ENCODE measurements around the gene OPRD1.
"Not testable (repeated sequence)": the region's sequence is repeated elsewhere in the genome, so short reads cannot be mapped to it uniquely, and the experiment has no call there.

OPRD1 gene

GRCh38 chr1:28803051-28803450 is 8.9 kb upstream of the OPRD1 start:
- no peak for DNase-seq

GRCh38 chr1:28803662-28804061 is 8.3 kb upstream of the OPRD1 start:
- DNase-seq: no peak

GRCh38 chr1:28804071-28804470 is 7.9 kb upstream of the OPRD1 start:
- no peak for DNase-seq

- no peak for DNase-seq
These were observed 4.9 kb upstream of the OPRD1 start for GRCh38 chr1:28807046-28807445.

- DNase-seq: no peak
These were observed 4.0 kb upstream of the OPRD1 start for GRCh38 chr1:28807986-28808385.

GRCh38 chr1:28811369-28811765 is 603 bp upstream of the OPRD1 start:
- DNase-seq: no peak

- DNase-seq: no peak
These were observed 899 bp downstream of the OPRD1 start for GRCh38 chr1:28812669-28813468.

GRCh38 chr1:28813931-28814465 is 2.0 kb downstream of the OPRD1 start:
- DNase-seq: no peak

- no peak for DNase-seq
These were observed 3.7 kb downstream of the OPRD1 start for GRCh38 chr1:28815533-28816185.

- DNase-seq: no peak
These were observed 5.2 kb downstream of the OPRD1 start for GRCh38 chr1:28817133-28817532.

GRCh38 chr1:28819020-28819419 is 7.0 kb downstream of the OPRD1 start:
- DNase-seq: no peak

GRCh38 chr1:28822799-28823198 is 10.8 kb downstream of the OPRD1 start:
- no peak for DNase-seq

- not testable (repeated sequence) for DNase-seq
These were observed 12.1 kb downstream of the OPRD1 start for GRCh38 chr1:28824061-28824460.

- not testable (repeated sequence) for DNase-seq
These were observed 16.4 kb downstream of the OPRD1 start for GRCh38 chr1:28828227-28828858.

GRCh38 chr1:28830814-28831213 is 18.8 kb downstream of the OPRD1 start:
- DNase-seq: no peak

- no peak for DNase-seq
These were observed 21.0 kb downstream of the OPRD1 start for GRCh38 chr1:28832966-28833365.

GRCh38 chr1:28833381-28833780 is 21.4 kb downstream of the OPRD1 start:
- DNase-seq: no peak

- no peak for DNase-seq
These were observed 23.3 kb downstream of the OPRD1 start for GRCh38 chr1:28835237-28835650.

GRCh38 chr1:28836421-28836956 is 24.5 kb downstream of the OPRD1 start:
- no peak for DNase-seq

GRCh38 chr1:28840928-28841544 is 29.1 kb downstream of the OPRD1 start:
- DNase-seq: no peak

GRCh38 chr1:28845786-28846543 is 34.0 kb downstream of the OPRD1 start:
- DNase-seq: no peak

GRCh38 chr1:28847207-28847606 is 35.2 kb downstream of the OPRD1 start:
- DNase-seq: not testable (repeated sequence)

Measured in CD4-positive, alpha-beta T cell treated with Interleukin-4 for 1 hour (primary cell).